OCI-M2 (cell line): ENCODE results near the gene SGIP1.
"Not testable (repeated sequence)": the region's sequence is repeated elsewhere in the genome, so short reads cannot be mapped to it uniquely, and the experiment has no call there.

Experiments
- DNase-seq: peaks from one replicate; lab custom pipeline; 2025; ENCODE audit not compliant: unreplicated experiment; lab: John Stamatoyannopoulos, UW

The SGIP1 gene

GRCh38 chr1:66552287-66552686 is 18.3 kb downstream of the SGIP1 start:
- no peak for DNase-seq

GRCh38 chr1:66552829-66553228 is 18.9 kb downstream of the SGIP1 start:
- no peak for DNase-seq

GRCh38 chr1:66553846-66554245 is 19.9 kb downstream of the SGIP1 start:
- no peak for DNase-seq

- DNase-seq = no peak
Measured at GRCh38 chr1:66556161-66556611, 22.2 kb downstream of the SGIP1 start.

GRCh38 chr1:66557157-66557556 is 23.2 kb downstream of the SGIP1 start:
- no peak for DNase-seq

- DNase-seq = no peak
Measured at GRCh38 chr1:66559517-66559916, 25.6 kb downstream of the SGIP1 start.

GRCh38 chr1:66562561-66562960 is 28.6 kb downstream of the SGIP1 start:
- no peak for DNase-seq

- no peak for DNase-seq
Measured at GRCh38 chr1:66563094-66563800, 29.3 kb downstream of the SGIP1 start.

GRCh38 chr1:66563941-66564630 is 30.1 kb downstream of the SGIP1 start:
- DNase-seq = no peak

GRCh38 chr1:66570196-66570595 is 36.2 kb downstream of the SGIP1 start:
- no peak for DNase-seq

GRCh38 chr1:66571789-66572188 is 37.8 kb downstream of the SGIP1 start:
- DNase-seq = no peak

- no peak for DNase-seq
Measured at GRCh38 chr1:66575739-66576138, 41.8 kb downstream of the SGIP1 start.

GRCh38 chr1:66576645-66577044 is 42.7 kb downstream of the SGIP1 start:
- no peak for DNase-seq

GRCh38 chr1:66578841-66579240 is 44.9 kb downstream of the SGIP1 start:
- DNase-seq = no peak

- no peak for DNase-seq
Measured at GRCh38 chr1:66580081-66580480, 46.1 kb downstream of the SGIP1 start.

- DNase-seq = no peak
Measured at GRCh38 chr1:66583021-66583420, 49.1 kb downstream of the SGIP1 start.

GRCh38 chr1:66585002-66585401 is 51.0 kb downstream of the SGIP1 start:
- no peak for DNase-seq

- DNase-seq = no peak
Measured at GRCh38 chr1:66589326-66589725, 55.4 kb downstream of the SGIP1 start.

- DNase-seq = not testable (repeated sequence)
Measured at GRCh38 chr1:66592106-66592507, 58.2 kb downstream of the SGIP1 start.

- no peak for DNase-seq
Measured at GRCh38 chr1:66596191-66596590, 62.2 kb downstream of the SGIP1 start.

- DNase-seq = no peak
Measured at GRCh38 chr1:66597500-66597899, 63.5 kb downstream of the SGIP1 start.

GRCh38 chr1:66598670-66599069 is 64.7 kb downstream of the SGIP1 start:
- no peak for DNase-seq

GRCh38 chr1:66599346-66599745 is 65.4 kb downstream of the SGIP1 start:
- no peak for DNase-seq
